ENCODE results near the gene PNMA6F.

PNMA6F gene

DNA sequence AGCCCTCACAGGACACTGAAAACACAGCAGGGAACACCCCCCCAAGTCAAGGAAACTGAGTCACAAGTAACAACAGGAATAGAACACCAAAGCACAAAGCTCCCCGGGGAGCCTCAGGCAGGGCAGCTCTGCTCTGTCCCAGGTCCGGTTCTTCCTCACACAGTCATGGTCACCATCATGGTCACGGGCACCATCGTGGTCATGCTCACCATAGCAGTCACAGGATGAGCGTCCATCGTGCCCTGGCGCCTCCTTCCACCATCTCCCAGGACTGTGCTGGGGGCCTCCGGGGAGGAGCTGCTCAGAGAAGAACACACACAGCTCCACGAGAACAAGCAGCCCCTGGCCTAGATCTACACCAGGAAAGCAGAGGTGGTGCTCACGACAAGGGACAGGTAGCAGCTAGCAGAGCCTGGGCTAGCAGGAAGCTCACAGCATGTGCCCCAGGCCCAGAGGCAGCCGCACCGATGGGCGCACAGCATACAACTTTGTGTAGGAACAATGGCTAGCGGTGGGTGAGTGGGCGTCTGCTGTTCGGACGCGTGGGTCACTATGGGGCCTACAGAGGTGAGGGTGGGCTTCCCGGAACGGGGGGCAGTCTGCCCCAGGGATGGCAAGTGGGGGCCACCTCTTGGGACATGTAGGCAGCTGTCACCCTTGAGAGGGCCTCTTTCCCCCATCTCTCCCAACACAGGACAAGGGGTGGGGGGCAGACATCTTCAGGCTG is 3.4 kb downstream of the PNMA6F start:
- Histone ChIP-seq H3K4me3 (ENCODE audit: low read length) (no peak overlapping the region), H3K9me2 (replicated peaks; ENCODE audit: insufficient read depth, low read length) (no peaks in the 10 kb centered on the region), H4K20me1 (ENCODE audit: insufficient read depth, low read length) (no peaks in the 10 kb centered on the region), H3K4me1 (ENCODE audit: low read length) (no peaks in the 10 kb centered on the region), H3K9ac (ENCODE audit: low read length) (no peak overlapping the region), H3K27ac (ENCODE audit: low read length) (no peak overlapping the region), H3K27me3 (replicated peaks; ENCODE audit: insufficient read depth, low read length) (no peaks in the 10 kb centered on the region), H3F3A (ENCODE audit: insufficient read depth, low read length) (no peaks in the 10 kb centered on the region), H3K79me2 (ENCODE audit: low read length) (no peaks in the 10 kb centered on the region), H2AFZ (ENCODE audit: low read length) (no peak overlapping the region), H3K36me3 (replicated peaks; ENCODE audit: insufficient read depth, low read length) (no peaks in the 10 kb centered on the region), H3K9me3 (replicated peaks; ENCODE audit: insufficient read depth, low read length) (no peaks in the 10 kb centered on the region), H3K4me2 (ENCODE audit: low read depth, low read length) (no peak overlapping the region)
- no peak for DNase-seq
- no peak for TF ChIP-seq EZH2 (optimal IDR thresholded peaks at IDR 0.05; ENCODE audit: low read depth, low read length)
- no peak for TF ChIP-seq EZH2phosphoT487 (IDR thresholded peaks at IDR 0.05; ENCODE audit: low read length)
- TF ChIP-seq, protein P1, sequence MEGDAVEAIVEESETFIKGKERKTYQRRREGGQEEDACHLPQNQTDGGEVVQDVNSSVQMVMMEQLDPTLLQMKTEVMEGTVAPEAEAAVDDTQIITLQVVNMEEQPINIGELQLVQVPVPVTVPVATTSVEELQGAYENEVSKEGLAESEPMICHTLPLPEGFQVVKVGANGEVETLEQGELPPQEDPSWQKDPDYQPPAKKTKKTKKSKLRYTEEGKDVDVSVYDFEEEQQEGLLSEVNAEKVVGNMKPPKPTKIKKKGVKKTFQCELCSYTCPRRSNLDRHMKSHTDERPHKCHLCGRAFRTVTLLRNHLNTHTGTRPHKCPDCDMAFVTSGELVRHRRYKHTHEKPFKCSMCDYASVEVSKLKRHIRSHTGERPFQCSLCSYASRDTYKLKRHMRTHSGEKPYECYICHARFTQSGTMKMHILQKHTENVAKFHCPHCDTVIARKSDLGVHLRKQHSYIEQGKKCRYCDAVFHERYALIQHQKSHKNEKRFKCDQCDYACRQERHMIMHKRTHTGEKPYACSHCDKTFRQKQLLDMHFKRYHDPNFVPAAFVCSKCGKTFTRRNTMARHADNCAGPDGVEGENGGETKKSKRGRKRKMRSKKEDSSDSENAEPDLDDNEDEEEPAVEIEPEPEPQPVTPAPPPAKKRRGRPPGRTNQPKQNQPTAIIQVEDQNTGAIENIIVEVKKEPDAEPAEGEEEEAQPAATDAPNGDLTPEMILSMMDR (IDR thresholded peaks at IDR 0.05; ENCODE audit: low read length): no peak

DNA sequence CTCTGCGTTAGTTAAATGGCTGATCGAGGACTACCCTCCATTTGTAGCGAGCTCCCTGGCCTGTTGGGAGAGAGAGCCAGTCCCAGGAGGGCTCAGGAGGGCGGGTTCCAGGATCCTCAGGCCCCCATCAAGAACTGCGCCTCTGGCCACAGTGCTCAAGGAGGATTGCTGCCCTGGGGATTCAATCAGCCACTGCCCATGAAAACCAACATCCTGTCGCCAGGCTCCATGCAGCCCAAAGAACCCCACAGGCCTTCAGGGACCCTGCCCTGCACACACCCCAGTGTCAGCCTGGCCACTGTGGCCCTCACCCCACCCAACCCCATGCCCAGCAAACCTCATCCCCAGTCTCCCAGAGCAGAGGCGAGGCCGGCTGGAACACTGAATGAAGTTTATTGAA is 4.3 kb downstream of the PNMA6F start:
- DNase-seq: no peak
- H3K36me3 ChIP-seq (replicated peaks; ENCODE audit: insufficient read depth, low read length): no peaks in the 10 kb centered on the region
- TF ChIP-seq, protein P1 (IDR thresholded peaks at IDR 0.05; ENCODE audit: low read length): no peak
- TF ChIP-seq EZH2 (optimal IDR thresholded peaks at IDR 0.05; ENCODE audit: low read depth, low read length): no peak
- TF ChIP-seq EZH2phosphoT487 (IDR thresholded peaks at IDR 0.05; ENCODE audit: low read length): no peak
- H3K79me2 ChIP-seq (ENCODE audit: low read length): no peaks in the 10 kb centered on the region
- no peaks in the 10 kb centered on the region for H4K20me1 ChIP-seq (ENCODE audit: insufficient read depth, low read length)
- H2AFZ ChIP-seq (ENCODE audit: low read length): no peak overlapping the region
- H3K4me1 ChIP-seq (ENCODE audit: low read length): no peaks in the 10 kb centered on the region
- H3K9me3 ChIP-seq (replicated peaks; ENCODE audit: insufficient read depth, low read length): no peaks in the 10 kb centered on the region
- H3K4me3 ChIP-seq (ENCODE audit: low read length): no peak overlapping the region
- H3K27me3 ChIP-seq (replicated peaks; ENCODE audit: insufficient read depth, low read length): no peaks in the 10 kb centered on the region
- H3K4me2 ChIP-seq (ENCODE audit: low read depth, low read length): no peak overlapping the region
- H3K9me2 ChIP-seq (replicated peaks; ENCODE audit: insufficient read depth, low read length): no peaks in the 10 kb centered on the region
- no peak overlapping the region for H3K27ac ChIP-seq (ENCODE audit: low read length)
- no peaks in the 10 kb centered on the region for H3F3A ChIP-seq (ENCODE audit: insufficient read depth, low read length)
- no peak overlapping the region for H3K9ac ChIP-seq (ENCODE audit: low read length)

DNA sequence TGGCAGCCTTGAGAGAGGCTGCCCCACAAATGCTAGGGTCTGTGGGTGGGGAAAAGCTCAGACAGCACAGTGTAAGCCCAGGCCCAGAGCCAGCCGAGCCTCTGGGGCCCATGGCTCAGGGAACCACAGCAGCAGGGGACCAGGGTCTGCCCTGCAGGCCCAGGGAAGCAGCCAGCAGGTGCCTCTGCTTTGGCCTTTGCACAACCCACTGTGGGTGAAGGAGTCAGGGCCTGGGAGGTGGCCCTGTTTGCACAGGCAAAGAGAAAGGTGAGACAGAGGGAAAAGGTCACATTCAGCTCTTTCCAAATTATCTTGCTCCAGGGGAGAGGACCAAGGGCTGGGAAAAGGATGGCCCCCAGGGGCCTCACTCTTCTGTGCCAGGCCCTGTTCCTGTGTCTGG is 8.7 kb downstream of the PNMA6F start:
- H3K9me2 ChIP-seq (replicated peaks; ENCODE audit: insufficient read depth, low read length): no peaks in the 10 kb centered on the region
- H3K27me3 ChIP-seq (replicated peaks; ENCODE audit: insufficient read depth, low read length): no peaks in the 10 kb centered on the region
- TF ChIP-seq, protein P1 (IDR thresholded peaks at IDR 0.05; ENCODE audit: low read length): no peak
- TF ChIP-seq EZH2phosphoT487 (IDR thresholded peaks at IDR 0.05; ENCODE audit: low read length): no peak
- no peak for TF ChIP-seq EZH2 (optimal IDR thresholded peaks at IDR 0.05; ENCODE audit: low read depth, low read length)
- H3K4me1 ChIP-seq (ENCODE audit: low read length): no peaks in the 10 kb centered on the region
- H3K4me3 ChIP-seq (ENCODE audit: low read length): no peak overlapping the region
- no peak for DNase-seq
- no peaks in the 10 kb centered on the region for H3K9me3 ChIP-seq (replicated peaks; ENCODE audit: insufficient read depth, low read length)
- no peaks in the 10 kb centered on the region for H3K36me3 ChIP-seq (replicated peaks; ENCODE audit: insufficient read depth, low read length)
- no peak overlapping the region for H3K4me2 ChIP-seq (ENCODE audit: low read depth, low read length)
- H2AFZ ChIP-seq (ENCODE audit: low read length): no peak overlapping the region
- no peaks in the 10 kb centered on the region for H4K20me1 ChIP-seq (ENCODE audit: insufficient read depth, low read length)
- H3K9ac ChIP-seq (ENCODE audit: low read length): no peak overlapping the region
- no peaks in the 10 kb centered on the region for H3K79me2 ChIP-seq (ENCODE audit: low read length)
- no peaks in the 10 kb centered on the region for H3F3A ChIP-seq (ENCODE audit: insufficient read depth, low read length)
- no peak overlapping the region for H3K27ac ChIP-seq (ENCODE audit: low read length)

Measured in MM.1S (cell line).